Mesodermal cell (in vitro differentiated cells): ENCODE measurements around the gene USF1.

Experiments
- H3K27ac ChIP-seq: 2 replicates; pipeline ENCODE4 v1.7.0; 2013; ENCODE audit warnings: mild to moderate bottlenecking, low read depth, low read length, moderate library complexity; ENCODE audit not compliant: severe bottlenecking
- H3K36me3 ChIP-seq: 2 replicates; pipeline ENCODE4 v1.7.1; 2013; ENCODE audit warnings: mild to moderate bottlenecking, low read length, moderate library complexity; ENCODE audit not compliant: control insufficient read depth, insufficient read depth
- H3K4me1 ChIP-seq: one replicate; pipeline ENCODE4 v1.7.1; 2013; ENCODE audit warnings: mild to moderate bottlenecking, low read length; ENCODE audit not compliant: insufficient read depth, control insufficient read depth, poor library complexity, severe bottlenecking
- H3K4me3 ChIP-seq: 2 replicates; pipeline ENCODE4 v1.7.0; 2013; ENCODE audit warnings: low read length, control low read depth, mild to moderate bottlenecking; ENCODE audit not compliant: insufficient read depth, poor library complexity, severe bottlenecking; ENCODE audit errors: extremely low read depth
- H3K9me3 ChIP-seq: 2 replicates; pipeline ENCODE4 v1.7.1; 2013; ENCODE audit warnings: mild to moderate bottlenecking, low read length, moderate library complexity; ENCODE audit not compliant: control insufficient read depth
- WGBS, 2 experiments: methylation state at CpG; one replicate each; pipeline ENCODE4 v1.1.5; 2013; ENCODE audit warnings: missing lambda C conversion rate in 2 of 2; ENCODE audit not compliant: insufficient coverage in 2 of 2; 5-methylcytosine and 5-hydroxymethylcytosine counted together

USF1 gene

GRCh38 chr1:161046605-161047228, 940 bp upstream of the USF1 start:
- 78% methylated on average over 1 of the region's 2 CpGs; no CpG with 5 or more reads in 1 of the 2 experiments for WGBS, 2 experiments
- Histone ChIP-seq H3K9me3 (peaks cover 18% of the 10 kb centered on the region), H3K4me1 (no peaks in the 10 kb centered on the region), H3K36me3 (peaks cover 20% of the 10 kb centered on the region), H3K4me3 (peak overlapping the region; percentile 84), H3K27ac (peak overlapping the region; percentile 96)

- peak overlapping the region; percentile 96 for H3K27ac ChIP-seq
- peaks cover 36% of the 10 kb centered on the region for H3K36me3 ChIP-seq
- no peaks in the 10 kb centered on the region for H3K4me1 ChIP-seq
- 2 to 3% methylated on average over 19 to 44 of the region's 48 CpGs for WGBS, 2 experiments
- peak overlapping the region; percentile 84 for H3K4me3 ChIP-seq
- H3K9me3 ChIP-seq: peaks cover 18% of the 10 kb centered on the region
These were observed 655 bp downstream of the USF1 start for GRCh38 chr1:161044908-161045735.

GRCh38 chr1:161044535-161044907, 1.3 kb downstream of the USF1 start:
- peaks cover 42% of the 10 kb centered on the region for H3K36me3 ChIP-seq
- H3K27ac ChIP-seq: peak overlapping the region; percentile 96
- peaks cover 13% of the 10 kb centered on the region for H3K9me3 ChIP-seq
- no peaks in the 10 kb centered on the region for H3K4me1 ChIP-seq
- H3K4me3 ChIP-seq: peak overlapping the region; percentile 84

DNA sequence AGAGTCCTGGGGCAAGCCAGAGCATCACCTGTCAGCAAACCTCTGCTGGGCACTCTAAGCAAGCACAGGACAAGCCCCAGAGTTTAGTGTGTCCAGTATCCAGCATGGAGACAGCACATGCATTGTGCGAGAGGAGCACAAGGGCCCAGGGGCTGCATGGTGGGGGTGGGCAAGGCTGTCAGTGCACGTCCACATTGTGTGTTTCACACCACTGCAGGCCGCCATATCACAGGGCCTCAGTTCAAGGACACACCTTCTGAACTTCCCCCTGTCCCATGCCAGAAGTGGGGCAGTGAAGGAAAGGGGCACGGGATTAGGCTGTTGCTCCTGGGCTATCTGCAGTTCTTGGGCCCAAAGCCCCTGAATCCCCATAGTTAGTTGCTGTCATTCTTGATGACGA, 6.2 kb downstream of the USF1 start:
- peaks cover 4% of the 10 kb centered on the region for H3K4me1 ChIP-seq
- no peak overlapping the region for H3K27ac ChIP-seq
- no peaks in the 10 kb centered on the region for H3K9me3 ChIP-seq
- WGBS, 2 experiments: 95 to 100% methylated on average over 5 of the region's 5 CpGs
- peaks cover 64% of the 10 kb centered on the region for H3K36me3 ChIP-seq
- no peak overlapping the region for H3K4me3 ChIP-seq

- no peak overlapping the region for H3K27ac ChIP-seq
- no peaks in the 10 kb centered on the region for H3K9me3 ChIP-seq
- peak overlapping the region; percentile 41 for H3K4me3 ChIP-seq
- no CpG with 5 or more reads among the region's 3 CpGs for WGBS, 2 experiments
- peaks cover 4% of the 10 kb centered on the region for H3K4me1 ChIP-seq
- peaks cover 62% of the 10 kb centered on the region for H3K36me3 ChIP-seq
These were observed 6.6 kb downstream of the USF1 start for GRCh38 chr1:161039154-161039545.

- WGBS, 2 experiments: 17 to 26% methylated on average over 41 to 43 of the region's 54 CpGs
- no peak within 1 kb of the TSS for H3K27ac ChIP-seq
- peaks cover 4% of the 10 kb centered on the region for H3K4me1 ChIP-seq
- no peaks in the 10 kb centered on the region for H3K9me3 ChIP-seq
- H3K4me3 ChIP-seq: peak within 1 kb of the TSS; percentile 41
- peaks cover 61% of the 10 kb centered on the region for H3K36me3 ChIP-seq
These were observed 7.1 kb downstream of the USF1 start, which contains the start of gene TSTD1 for GRCh38 chr1:161038523-161039153. TSS of gene TSTD1 (minus strand) at chr1:161038964. CDS start at chr1:161038889, 75 bp downstream.

DNA sequence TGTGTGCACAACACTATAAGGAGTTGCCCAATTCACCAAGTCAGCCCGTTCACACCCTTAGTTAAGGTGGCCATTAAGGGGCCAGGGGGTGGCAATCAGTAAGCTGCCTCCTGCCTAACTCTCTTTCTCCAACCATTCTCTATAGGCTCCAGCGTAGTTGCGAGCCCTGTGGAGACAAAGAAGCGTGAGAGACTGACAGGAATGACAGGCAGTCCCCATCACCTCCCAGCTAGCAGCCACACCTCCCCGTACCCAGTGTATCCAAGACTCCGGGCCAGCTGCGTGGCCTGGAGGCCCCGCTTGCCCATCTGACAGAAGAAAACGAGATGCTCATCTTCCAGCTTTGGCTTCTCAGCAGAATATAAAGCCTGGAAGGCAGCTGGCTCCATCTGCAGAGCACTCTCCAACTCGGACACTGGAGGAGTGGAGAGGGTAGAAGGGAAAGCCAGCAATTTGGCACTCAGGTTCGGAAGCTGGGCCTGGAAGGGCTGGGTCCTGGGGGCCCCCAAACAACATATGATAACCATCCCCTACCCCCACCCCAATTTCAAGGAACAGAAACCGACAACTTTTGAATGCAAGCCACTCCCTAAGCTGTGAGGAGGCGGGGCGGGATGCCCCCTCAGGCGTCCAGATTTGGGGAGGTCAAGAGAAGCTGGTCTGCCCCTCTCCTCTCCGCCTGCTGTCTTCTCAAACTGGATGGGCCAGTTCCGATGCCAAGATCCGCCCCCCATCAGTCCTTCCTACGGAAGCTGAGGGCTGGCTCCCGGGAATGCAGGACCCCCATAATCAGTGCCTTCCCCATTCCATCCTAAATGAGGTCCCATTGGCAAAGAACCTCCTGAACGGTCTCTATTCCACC, 7.9 kb downstream of the USF1 start:
- peaks cover 56% of the 10 kb centered on the region for H3K36me3 ChIP-seq

GRCh38 chr1:161033751-161034150, 12.0 kb downstream of the USF1 start:
- no peak overlapping the region for H3K4me3 ChIP-seq
- H3K36me3 ChIP-seq: peaks cover 15% of the 10 kb centered on the region
- peaks cover 2% of the 10 kb centered on the region for H3K4me1 ChIP-seq
- no peaks in the 10 kb centered on the region for H3K9me3 ChIP-seq
- 100% methylated on average over 1 to 2 of the region's 3 CpGs for WGBS, 2 experiments
- H3K27ac ChIP-seq: no peak overlapping the region

More for the DNA sequence above, 7.9 kb downstream of the USF1 start:
- Histone ChIP-seq H3K4me3 (peak overlapping the region; percentile 41), H3K27ac (no peak overlapping the region), H3K4me1 (peaks cover 4% of the 10 kb centered on the region), H3K9me3 (no peaks in the 10 kb centered on the region)
- WGBS, 2 experiments: 53 to 69% methylated on average over 8 to 15 of the region's 21 CpGs

DNA sequence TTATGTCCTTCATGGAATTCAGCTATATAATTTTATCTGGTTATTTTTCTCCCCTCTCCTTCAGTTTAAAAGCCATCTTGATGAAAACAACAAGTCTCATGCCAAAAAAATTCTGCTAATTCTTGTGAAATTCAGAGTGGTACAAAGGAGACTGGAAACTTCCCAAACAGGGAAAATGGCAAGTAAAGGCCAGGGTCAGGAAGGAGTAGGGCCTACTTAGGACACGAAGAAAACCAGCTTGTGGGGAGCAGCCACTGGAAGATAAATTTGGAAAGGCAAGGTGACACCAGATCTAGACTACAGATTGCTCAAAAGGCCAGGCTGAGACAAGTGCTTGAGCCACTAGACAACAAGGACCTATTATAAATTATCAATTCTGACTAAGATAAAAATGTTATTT, 13.4 kb downstream of the USF1 start:
- 71 to 100% methylated on average over 1 of the region's 1 CpG for WGBS, 2 experiments
- Histone ChIP-seq H3K27ac (no peak overlapping the region), H3K4me1 (no peaks in the 10 kb centered on the region), H3K4me3 (no peak overlapping the region), H3K36me3 (peaks cover 4% of the 10 kb centered on the region), H3K9me3 (no peaks in the 10 kb centered on the region)

DNA sequence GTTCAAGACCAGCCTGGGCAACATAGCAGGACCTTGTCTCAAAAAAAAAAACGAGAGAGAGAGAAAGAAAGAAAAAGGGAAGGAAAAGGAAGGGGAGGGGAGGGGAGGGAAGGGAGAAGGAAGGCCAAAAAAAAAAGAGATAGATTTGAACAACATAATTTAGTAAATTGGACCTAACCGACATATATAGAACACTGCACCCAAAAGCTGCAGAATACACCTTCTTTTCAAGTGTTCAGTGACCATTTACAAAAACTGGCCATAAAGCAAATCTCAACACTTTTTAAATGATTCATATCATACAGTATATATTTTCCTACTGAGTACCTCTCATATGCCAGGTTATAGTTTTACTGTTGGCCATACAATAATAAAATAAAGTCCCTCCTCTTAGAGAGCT, 13.9 kb downstream of the USF1 start:
- WGBS, 2 experiments: no CpG with 5 or more reads among the region's 2 CpGs
- H3K9me3 ChIP-seq: no peaks in the 10 kb centered on the region
- no peaks in the 10 kb centered on the region for H3K4me1 ChIP-seq
- H3K4me3 ChIP-seq: no peak overlapping the region
- H3K27ac ChIP-seq: no peak overlapping the region
- no peaks in the 10 kb centered on the region for H3K36me3 ChIP-seq
